Lung (tissue), 12 donors: ENCODE measurements around the gene RERE. TPM values are rescaled to one million over a fixed set of nuclear protein-coding genes. Genes with fewer than 3 reads are reported as not detected.

Experiments
- ATAC-seq: fragments of 200-7000 bp; cut with Tn5 transposase; one replicate; pipeline ENCODE4 v1.9.1; 2020; ENCODE audit warnings: moderate number of reproducible peaks; ENCODE audit not compliant: insufficient read depth, low FRiP score
- DNase-seq, 3 donors: peaks; one replicate each; pipeline ENCODE4 v3.0.0-alpha.2; 2013 to 2017
- H3K27ac ChIP-seq, 2 donors: one replicate each; pipeline ENCODE4 v1.5.1; 2013; ENCODE audit warnings: mild to moderate bottlenecking in 2 of 2, moderate library complexity in 2 of 2, control low read depth in 1 of 2, inconsistent platforms in 1 of 2, low read depth in 1 of 2, low read length in 1 of 2
- H3K27me3 ChIP-seq, 3 donors: one replicate each; pipeline ENCODE4 v1.5.1; 2013; ENCODE audit warnings: low read length in 2 of 3; ENCODE audit not compliant: control insufficient read depth in 3 of 3, insufficient read depth in 3 of 3
- H3K36me3 ChIP-seq, 4 donors: one replicate each; pipeline ENCODE4 v1.5.1; 2013; ENCODE audit warnings: low read length in 4 of 4, mild to moderate bottlenecking in 1 of 4, moderate library complexity in 1 of 4; ENCODE audit not compliant: control insufficient read depth in 4 of 4, insufficient read depth in 4 of 4
- H3K4me1 ChIP-seq, 5 donors: one replicate each; pipeline ENCODE4 v1.5.1; 2013; ENCODE audit warnings: low read length in 5 of 5, mild to moderate bottlenecking in 2 of 5, moderate library complexity in 1 of 5; ENCODE audit not compliant: control insufficient read depth in 5 of 5, insufficient read depth in 5 of 5
- H3K4me3 ChIP-seq: one replicate; pipeline ENCODE4 v1.5.1; 2013; ENCODE audit warnings: mild to moderate bottlenecking, control low read depth, moderate library complexity
- H3K9ac ChIP-seq, 2 donors: one replicate each; pipeline ENCODE4 v1.5.1; 2013; ENCODE audit warnings: low read length in 2 of 2, control low read depth in 1 of 2; ENCODE audit not compliant: insufficient read depth in 1 of 2
- H3K9me3 ChIP-seq, 4 donors: one replicate each; pipeline ENCODE4 v1.5.1; 2013; ENCODE audit warnings: low read length in 3 of 4, mild to moderate bottlenecking in 1 of 4, moderate library complexity in 1 of 4; ENCODE audit not compliant: control insufficient read depth in 4 of 4, insufficient read depth in 3 of 4
- WGBS, 2 donors: extraction: QIAGEN DNeasy Blood & Tissue Kit; methylation state at CpG; one replicate each; pipeline ENCODE4 v1.1.7; 2013; 5-methylcytosine and 5-hydroxymethylcytosine counted together
- polyA plus RNA-seq, 2 donors: library from polyadenylated mRNA; stranded (reverse); fragments of 200-250 nt; gene quantifications; one replicate each; pipeline ENCODE4 v1.2.1, GENCODE V29; 2013
- total RNA-seq, 2 donors: library from RNA; depleted of rRNA in 1 of 2; stranded (reverse); fragments of >200 nt in 1 of 2; gene quantifications; one replicate each; pipeline ENCODE4 v1.2.1, GENCODE V29; 2014 to 2021
- TF ChIP-seq, protein P1 (sequence below): IDR thresholded peaks from 2 replicates; pipeline ENCODE4 v1.5.1; 2012; ENCODE audit warnings: mild to moderate bottlenecking; ENCODE audit errors: control extremely low read depth, extremely low read depth
- donor health status: control.
- donor health status: control.
- donor health status: Bipolar disorder and iron deficiency.
- donor health status: healthy.
- donor health status: DM: yes; HTN: yes; CAD: no.

RERE gene
- total and polyA plus RNA-seq, 4 donors, result 21.7 to 207 (median 57.5) TPM

- H3K9me3 ChIP-seq, result peaks cover 0 to 3% (median 0%) of the 10 kb centered on the region in 4 donors
- DNase-seq, result no peak
- WGBS, 2 donors, result 73 to 77% methylated on average over 6 of the region's 6 CpGs
- H3K27ac ChIP-seq, result peak overlapping the region; percentile 32 to 41
- H3K36me3 ChIP-seq, result peaks cover 3 to 31% (median 15%) of the 10 kb centered on the region in 4 donors
- H3K4me1 ChIP-seq, result peaks cover 7 to 48% (median 30%) of the 10 kb centered on the region in 5 donors
- no peak overlapping the region for H3K4me3 ChIP-seq
- TF ChIP-seq, protein P1, sequence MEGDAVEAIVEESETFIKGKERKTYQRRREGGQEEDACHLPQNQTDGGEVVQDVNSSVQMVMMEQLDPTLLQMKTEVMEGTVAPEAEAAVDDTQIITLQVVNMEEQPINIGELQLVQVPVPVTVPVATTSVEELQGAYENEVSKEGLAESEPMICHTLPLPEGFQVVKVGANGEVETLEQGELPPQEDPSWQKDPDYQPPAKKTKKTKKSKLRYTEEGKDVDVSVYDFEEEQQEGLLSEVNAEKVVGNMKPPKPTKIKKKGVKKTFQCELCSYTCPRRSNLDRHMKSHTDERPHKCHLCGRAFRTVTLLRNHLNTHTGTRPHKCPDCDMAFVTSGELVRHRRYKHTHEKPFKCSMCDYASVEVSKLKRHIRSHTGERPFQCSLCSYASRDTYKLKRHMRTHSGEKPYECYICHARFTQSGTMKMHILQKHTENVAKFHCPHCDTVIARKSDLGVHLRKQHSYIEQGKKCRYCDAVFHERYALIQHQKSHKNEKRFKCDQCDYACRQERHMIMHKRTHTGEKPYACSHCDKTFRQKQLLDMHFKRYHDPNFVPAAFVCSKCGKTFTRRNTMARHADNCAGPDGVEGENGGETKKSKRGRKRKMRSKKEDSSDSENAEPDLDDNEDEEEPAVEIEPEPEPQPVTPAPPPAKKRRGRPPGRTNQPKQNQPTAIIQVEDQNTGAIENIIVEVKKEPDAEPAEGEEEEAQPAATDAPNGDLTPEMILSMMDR, result no peak
- H3K27me3 ChIP-seq, result no peaks in the 10 kb centered on the region
- ATAC-seq, result no peak
- H3K9ac ChIP-seq, result no peak overlapping the region
Observed at GRCh38 chr1:8384088-8384487, 433.4 kb downstream of the RERE start.

DNA sequence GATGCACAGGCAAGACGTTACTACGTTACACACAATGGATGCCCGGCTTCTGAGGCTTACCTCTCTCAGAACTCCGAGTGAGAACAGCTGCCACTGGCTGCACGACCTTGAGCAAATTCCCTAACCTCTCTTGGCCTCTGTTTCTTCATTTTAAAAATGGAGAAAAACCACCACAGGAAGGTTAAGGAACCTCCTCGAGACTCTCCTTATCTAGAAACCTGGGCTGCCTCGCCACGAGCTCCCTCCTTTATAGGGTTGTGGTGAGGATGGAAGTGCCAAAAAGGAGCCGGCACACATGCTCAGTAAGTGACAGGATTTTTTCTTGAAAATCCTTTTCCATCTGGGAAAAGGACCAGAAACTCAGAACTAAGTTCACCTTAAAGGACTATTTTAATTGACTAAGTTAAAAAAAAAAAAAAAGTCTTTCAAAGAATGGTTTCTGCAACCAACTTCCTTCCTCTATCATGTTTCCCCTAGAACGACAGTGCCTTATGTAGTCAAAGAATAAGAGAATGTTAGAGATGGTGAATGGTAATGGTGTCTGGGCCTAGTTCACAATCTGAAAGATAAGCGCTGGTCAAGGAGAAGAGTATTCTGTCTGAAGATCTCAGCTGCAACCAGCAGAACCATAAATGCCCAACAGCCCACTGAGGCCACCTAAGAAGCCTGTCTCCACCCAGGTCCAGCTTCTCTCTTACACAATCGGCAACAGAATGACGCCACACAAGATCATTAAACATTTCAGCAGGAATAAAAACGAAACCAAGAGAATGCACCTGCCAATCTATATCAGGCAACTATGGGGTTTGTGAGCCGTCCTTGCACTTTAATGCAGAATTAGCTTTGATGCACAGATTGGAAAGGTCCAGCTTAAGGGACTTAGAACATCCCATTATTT, 434.6 kb downstream of the RERE start:
- peaks cover 17 to 59% (median 38%) of the 10 kb centered on the region in 5 donors for H3K4me1 ChIP-seq
- TF ChIP-seq, protein P1, result no peak
- H3K27me3 ChIP-seq, result no peaks in the 10 kb centered on the region
- 33 to 68% methylated on average over 15 of the region's 15 CpGs for WGBS, 2 donors
- peaks cover 2 to 27% (median 16%) of the 10 kb centered on the region in 4 donors for H3K36me3 ChIP-seq
- no peak overlapping the region for H3K4me3 ChIP-seq
- H3K9me3 ChIP-seq, result peaks cover 0 to 3% (median 0%) of the 10 kb centered on the region in 4 donors
- H3K27ac ChIP-seq, result no peak overlapping the region
- no peak overlapping the region for H3K9ac ChIP-seq
- DNase-seq, result no peak
- no peak for ATAC-seq

DNA sequence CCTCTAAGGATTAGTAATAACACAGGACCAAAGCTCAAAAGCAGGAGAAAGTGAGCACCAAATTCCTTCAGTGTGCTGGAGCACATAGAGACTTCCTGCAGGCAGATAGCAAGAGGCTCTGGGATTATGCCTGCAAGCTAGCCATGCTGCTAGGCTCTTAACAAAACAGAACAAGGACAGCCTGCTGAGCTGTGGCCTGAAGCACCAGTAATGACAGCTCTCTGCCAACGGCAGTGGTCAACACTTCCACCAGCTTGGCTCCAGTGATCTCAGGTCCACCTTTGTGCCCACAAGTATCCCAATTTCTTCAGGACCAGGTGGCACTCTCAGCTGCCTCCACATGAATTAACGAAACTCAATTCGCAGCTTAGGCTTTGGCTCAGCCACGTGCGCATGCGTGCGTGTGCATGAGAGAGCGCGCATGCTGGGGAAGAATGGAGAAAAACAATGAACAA, 435.4 kb downstream of the RERE start:
- peaks cover 0 to 25% (median 16%) of the 10 kb centered on the region in 4 donors for H3K36me3 ChIP-seq
- no peaks in the 10 kb centered on the region for H3K27me3 ChIP-seq
- peaks cover 23 to 59% (median 45%) of the 10 kb centered on the region in 5 donors for H3K4me1 ChIP-seq
- H3K9ac ChIP-seq, result no peak overlapping the region
- no peak for ATAC-seq
- TF ChIP-seq, protein P1, result no peak
- H3K27ac ChIP-seq, result peak overlapping the region; percentile 39 to 57
- DNase-seq, result no peak
- 90% methylated on average over 9 of the region's 9 CpGs for WGBS, 2 donors
- H3K4me3 ChIP-seq, result no peak overlapping the region
- H3K9me3 ChIP-seq, result peaks cover 0 to 3% (median 0%) of the 10 kb centered on the region in 4 donors
